Smooth muscle cell (in vitro differentiated cells): Measurements from ENCODE around the gene PEX14. TPM values are rescaled to one million over a fixed set of nuclear protein-coding genes. Genes with fewer than 3 reads are reported as not detected.

Experiments used
- DNase-seq: peaks from one replicate; lab custom pipeline; 2025; ENCODE audit not compliant: unreplicated experiment; lab: John Stamatoyannopoulos, UW
- H2AFZ ChIP-seq: fragments of 200-600 bp; sonication (generic); 2 replicates; pipeline ENCODE4 v1.6.0; 2016; ENCODE audit warnings: antibody characterized with exemption, low read depth, mild to moderate bottlenecking
- H3F3A ChIP-seq: fragments of 200-600 bp; sonication (generic); 2 replicates; pipeline ENCODE4 v1.6.0; 2017; ENCODE audit warnings: antibody characterized with exemption, low read depth
- H3K27ac ChIP-seq: fragments of 200-600 bp; sonication (generic); 2 replicates; pipeline ENCODE4 v1.5.1; 2016; ENCODE audit warnings: low read depth, mild to moderate bottlenecking
- H3K27me3 ChIP-seq: fragments of 200-600 bp; sonication (generic); 2 replicates; pipeline ENCODE4 v1.6.1; 2016; ENCODE audit warnings: low read depth, mild to moderate bottlenecking
- H3K36me3 ChIP-seq: fragments of 200-600 bp; sonication (generic); 2 replicates; pipeline ENCODE4 v1.5.1; 2016; ENCODE audit warnings: low read depth
- H3K4me1 ChIP-seq: fragments of 200-600 bp; sonication (generic); 2 replicates; pipeline ENCODE4 v1.5.1; 2016; ENCODE audit warnings: low read depth
- H3K4me2 ChIP-seq: fragments of 200-600 bp; sonication (generic); 2 replicates; pipeline ENCODE4 v1.6.0; 2016; ENCODE audit warnings: mild to moderate bottlenecking
- H3K4me3 ChIP-seq: fragments of 200-600 bp; sonication (generic); 2 replicates; pipeline ENCODE4 v1.5.1; 2016; ENCODE audit warnings: mild to moderate bottlenecking
- H3K79me2 ChIP-seq: fragments of 200-600 bp; sonication (generic); 2 replicates; pipeline ENCODE4 v1.6.0; 2016; ENCODE audit warnings: low read depth, mild to moderate bottlenecking
- H3K9ac ChIP-seq: fragments of 200-600 bp; sonication (generic); 2 replicates; pipeline ENCODE4 v1.6.0; 2016; ENCODE audit warnings: low read depth
- H3K9me3 ChIP-seq: fragments of 200-600 bp; sonication (generic); replicated peaks from 2 replicates; pipeline ENCODE4 v1.5.1; 2016; ENCODE audit warnings: low read depth
- H4K20me1 ChIP-seq: fragments of 200-600 bp; sonication (generic); 2 replicates; pipeline ENCODE4 v1.6.0; 2016; ENCODE audit warnings: low read depth
- CTCF ChIP-seq: fragments of 200-600 bp; sonication (generic); IDR thresholded peaks from 2 replicates; pipeline ENCODE4 v1.5.1; 2017; ENCODE audit warnings: borderline replicate concordance, mild to moderate bottlenecking, antibody characterized with exemption; ENCODE audit not compliant: insufficient read depth, poor library complexity, severe bottlenecking
- WGBS: methylation state at CpG from one replicate; pipeline ENCODE4 v1.1.7; 2016; ENCODE audit warnings: low lambda C conversion rate; 5-methylcytosine and 5-hydroxymethylcytosine counted together
- polyA plus RNA-seq: library from polyadenylated mRNA; unstranded; fragments of >200 nt; fragmentation: Nextera tagmentation; extraction: Ambion mirVana; gene quantifications from 2 replicates; pipeline ENCODE4 v1.2.1, GENCODE V29; 2016
- total RNA-seq: library from RNA; depleted of rRNA; stranded (reverse); fragments of >200 nt; gene quantifications from 2 replicates; pipeline ENCODE4 v1.2.3, GENCODE V29; 2014

The PEX14 gene
- total and polyA plus RNA-seq, 2 experiments from 2014 or later = 14.2 to 15.2 TPM

GRCh38 chr1:10530281-10530740 is 55.6 kb downstream of the PEX14 start:
- H3K4me1 ChIP-seq = peaks cover 29% of the 10 kb centered on the region
- TF ChIP-seq CTCF = peak; percentile 75
- H3K4me3 ChIP-seq = peak overlapping the region; percentile 43
- DNase-seq = peak; percentile 33
- WGBS = 3% methylated on average over 20 of the region's 20 CpGs
- no peak overlapping the region for H2AFZ ChIP-seq
- H3K36me3 ChIP-seq = no peaks in the 10 kb centered on the region
- peaks cover 82% of the 10 kb centered on the region for H4K20me1 ChIP-seq
- H3K27me3 ChIP-seq = no peaks in the 10 kb centered on the region
- peaks cover 18% of the 10 kb centered on the region for H3F3A ChIP-seq
- H3K4me2 ChIP-seq = peak overlapping the region; percentile 93
- H3K79me2 ChIP-seq = peaks cover 16% of the 10 kb centered on the region
- H3K27ac ChIP-seq = peak overlapping the region; percentile 94
- no peaks in the 10 kb centered on the region for H3K9me3 ChIP-seq
- peak overlapping the region; percentile 70 for H3K9ac ChIP-seq

- Histone ChIP-seq H4K20me1 (peaks cover 82% of the 10 kb centered on the region), H3K27ac (peak overlapping the region; percentile 94), H3K9ac (peak overlapping the region; percentile 70), H3K4me1 (peaks cover 29% of the 10 kb centered on the region), H3K9me3 (no peaks in the 10 kb centered on the region), H3K27me3 (no peaks in the 10 kb centered on the region), H3K4me3 (peak overlapping the region; percentile 43), H3K79me2 (peaks cover 16% of the 10 kb centered on the region), H3F3A (peaks cover 18% of the 10 kb centered on the region), H2AFZ (no peak overlapping the region), H3K4me2 (peak overlapping the region; percentile 93), H3K36me3 (no peaks in the 10 kb centered on the region)
- no peak for DNase-seq
- WGBS = 21% methylated on average over 17 of the region's 17 CpGs
- TF ChIP-seq CTCF = no peak
These were observed 56.2 kb downstream of the PEX14 start for GRCh38 chr1:10530756-10531495.

- Histone ChIP-seq H3K36me3 (no peaks in the 10 kb centered on the region), H2AFZ (no peak overlapping the region), H3F3A (peaks cover 18% of the 10 kb centered on the region), H3K9ac (no peak overlapping the region), H3K9me3 (no peaks in the 10 kb centered on the region), H3K4me2 (no peak overlapping the region), H3K79me2 (peaks cover 16% of the 10 kb centered on the region), H3K27me3 (no peaks in the 10 kb centered on the region), H4K20me1 (peaks cover 94% of the 10 kb centered on the region), H3K4me1 (peaks cover 29% of the 10 kb centered on the region), H3K27ac (no peak overlapping the region), H3K4me3 (no peak overlapping the region)
- DNase-seq = no peak
- 90% methylated on average over 8 of the region's 8 CpGs for WGBS
- TF ChIP-seq CTCF = no peak
These were observed 57.6 kb downstream of the PEX14 start for GRCh38 chr1:10532362-10532761.
